ENCODE data around the gene OR10C1.

Gene OR10C1

DNA sequence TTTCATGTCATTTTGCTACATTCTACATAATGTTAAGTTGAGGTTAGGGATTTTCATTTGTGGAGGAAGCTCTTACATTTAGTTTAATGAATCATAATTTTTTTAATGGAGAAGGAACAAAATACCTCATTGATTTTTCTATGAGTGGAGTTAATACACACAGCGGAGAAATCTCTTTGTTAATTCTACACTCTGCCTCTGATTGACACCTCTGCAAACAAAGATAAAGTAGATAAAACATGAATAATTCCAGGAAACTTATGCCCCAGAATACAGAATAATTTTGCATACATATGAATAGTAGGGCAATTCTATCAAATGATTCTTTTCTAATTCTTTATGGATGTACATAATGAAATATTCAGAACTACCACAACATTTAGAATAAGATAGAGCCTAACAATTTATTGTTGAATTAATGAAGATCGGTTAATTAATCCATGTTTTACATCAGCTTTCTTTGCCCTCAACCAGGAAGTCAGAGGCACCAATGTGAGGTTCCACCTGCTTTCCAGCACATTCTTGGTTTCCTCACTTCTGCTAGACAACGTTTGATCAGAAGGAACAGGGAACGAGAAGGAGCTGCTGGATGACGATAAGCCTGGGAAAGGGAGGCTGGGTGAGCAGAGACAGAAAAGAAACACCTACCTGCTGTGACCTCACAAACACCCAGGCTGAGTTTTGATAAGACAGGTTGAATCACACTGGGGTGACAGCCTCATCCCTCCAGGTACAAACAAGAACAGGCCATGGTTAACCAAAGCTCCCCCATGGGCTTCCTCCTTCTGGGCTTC is 22.1 kb downstream of the OR10C1 start:
- Histone ChIP-seq H3K4me3 (ENCODE audit: low read length, poor library complexity, severe bottlenecking) (no peak overlapping the region), H3K4me1 (ENCODE audit: insufficient read depth, low read length, poor library complexity, severe bottlenecking) (peaks cover 20% of the 10 kb centered on the region), H3F3A (ENCODE audit: low read depth) (no peaks in the 10 kb centered on the region), H3K79me2 (ENCODE audit: insufficient read depth, low read length) (no peaks in the 10 kb centered on the region), H3K36me3 (ENCODE audit: insufficient read depth, low read length) (no peaks in the 10 kb centered on the region), H3K9ac (ENCODE audit: low read depth, low read length, poor library complexity, severe bottlenecking) (no peak overlapping the region), H3K9me3 (ENCODE audit: insufficient read depth, low read depth, low read length) (no peaks in the 10 kb centered on the region), H3K9me2 (replicated peaks; ENCODE audit: low read depth, low read length) (no peaks in the 10 kb centered on the region), H2AFZ (ENCODE audit: low read length) (no peak overlapping the region), H3K4me2 (ENCODE audit: low read depth, low read length, poor library complexity, severe bottlenecking) (no peak overlapping the region), H4K20me1 (ENCODE audit: insufficient read depth, low read length, poor library complexity, severe bottlenecking) (no peaks in the 10 kb centered on the region), H3K27me3 (ENCODE audit: insufficient read depth, low read length, poor library complexity, severe bottlenecking) (no peaks in the 10 kb centered on the region)
- TF ChIP-seq, protein P1, sequence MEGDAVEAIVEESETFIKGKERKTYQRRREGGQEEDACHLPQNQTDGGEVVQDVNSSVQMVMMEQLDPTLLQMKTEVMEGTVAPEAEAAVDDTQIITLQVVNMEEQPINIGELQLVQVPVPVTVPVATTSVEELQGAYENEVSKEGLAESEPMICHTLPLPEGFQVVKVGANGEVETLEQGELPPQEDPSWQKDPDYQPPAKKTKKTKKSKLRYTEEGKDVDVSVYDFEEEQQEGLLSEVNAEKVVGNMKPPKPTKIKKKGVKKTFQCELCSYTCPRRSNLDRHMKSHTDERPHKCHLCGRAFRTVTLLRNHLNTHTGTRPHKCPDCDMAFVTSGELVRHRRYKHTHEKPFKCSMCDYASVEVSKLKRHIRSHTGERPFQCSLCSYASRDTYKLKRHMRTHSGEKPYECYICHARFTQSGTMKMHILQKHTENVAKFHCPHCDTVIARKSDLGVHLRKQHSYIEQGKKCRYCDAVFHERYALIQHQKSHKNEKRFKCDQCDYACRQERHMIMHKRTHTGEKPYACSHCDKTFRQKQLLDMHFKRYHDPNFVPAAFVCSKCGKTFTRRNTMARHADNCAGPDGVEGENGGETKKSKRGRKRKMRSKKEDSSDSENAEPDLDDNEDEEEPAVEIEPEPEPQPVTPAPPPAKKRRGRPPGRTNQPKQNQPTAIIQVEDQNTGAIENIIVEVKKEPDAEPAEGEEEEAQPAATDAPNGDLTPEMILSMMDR (conservative IDR thresholded peaks at IDR 0.05; ENCODE audit: low read length), result no peak
- TF ChIP-seq EZH2phosphoT487 (IDR thresholded peaks at IDR 0.05; ENCODE audit: borderline replicate concordance), result no peak

DNA sequence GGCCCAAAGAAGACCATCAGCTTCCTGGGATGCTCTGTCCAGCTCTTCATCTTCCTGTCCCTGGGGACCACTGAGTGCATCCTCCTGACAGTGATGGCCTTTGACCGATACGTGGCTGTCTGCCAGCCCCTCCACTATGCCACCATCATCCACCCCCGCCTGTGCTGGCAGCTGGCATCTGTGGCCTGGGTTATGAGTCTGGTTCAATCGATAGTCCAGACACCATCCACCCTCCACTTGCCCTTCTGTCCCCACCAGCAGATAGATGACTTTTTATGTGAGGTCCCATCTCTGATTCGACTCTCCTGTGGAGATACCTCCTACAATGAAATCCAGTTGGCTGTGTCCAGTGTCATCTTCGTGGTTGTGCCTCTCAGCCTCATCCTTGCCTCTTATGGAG is 22.9 kb downstream of the OR10C1 start:
- H4K20me1 ChIP-seq (ENCODE audit: insufficient read depth, low read length, poor library complexity, severe bottlenecking), result no peaks in the 10 kb centered on the region
- H3K79me2 ChIP-seq (ENCODE audit: insufficient read depth, low read length), result no peaks in the 10 kb centered on the region
- H3K9ac ChIP-seq (ENCODE audit: low read depth, low read length, poor library complexity, severe bottlenecking), result no peak overlapping the region
- no peaks in the 10 kb centered on the region for H3K36me3 ChIP-seq (ENCODE audit: insufficient read depth, low read length)
- H3K4me2 ChIP-seq (ENCODE audit: low read depth, low read length, poor library complexity, severe bottlenecking), result no peak overlapping the region
- H3K4me1 ChIP-seq (ENCODE audit: insufficient read depth, low read length, poor library complexity, severe bottlenecking), result peaks cover 28% of the 10 kb centered on the region
- TF ChIP-seq EZH2phosphoT487 (IDR thresholded peaks at IDR 0.05; ENCODE audit: borderline replicate concordance), result no peak
- TF ChIP-seq, protein P1 (conservative IDR thresholded peaks at IDR 0.05; ENCODE audit: low read length), result no peak
- H3K27me3 ChIP-seq (ENCODE audit: insufficient read depth, low read length, poor library complexity, severe bottlenecking), result no peaks in the 10 kb centered on the region
- no peak overlapping the region for H2AFZ ChIP-seq (ENCODE audit: low read length)
- no peak overlapping the region for H3K4me3 ChIP-seq (ENCODE audit: low read length, poor library complexity, severe bottlenecking)
- H3K9me2 ChIP-seq (replicated peaks; ENCODE audit: low read depth, low read length), result no peaks in the 10 kb centered on the region
- H3F3A ChIP-seq (ENCODE audit: low read depth), result no peaks in the 10 kb centered on the region
- H3K9me3 ChIP-seq (ENCODE audit: insufficient read depth, low read depth, low read length), result no peaks in the 10 kb centered on the region

DNA sequence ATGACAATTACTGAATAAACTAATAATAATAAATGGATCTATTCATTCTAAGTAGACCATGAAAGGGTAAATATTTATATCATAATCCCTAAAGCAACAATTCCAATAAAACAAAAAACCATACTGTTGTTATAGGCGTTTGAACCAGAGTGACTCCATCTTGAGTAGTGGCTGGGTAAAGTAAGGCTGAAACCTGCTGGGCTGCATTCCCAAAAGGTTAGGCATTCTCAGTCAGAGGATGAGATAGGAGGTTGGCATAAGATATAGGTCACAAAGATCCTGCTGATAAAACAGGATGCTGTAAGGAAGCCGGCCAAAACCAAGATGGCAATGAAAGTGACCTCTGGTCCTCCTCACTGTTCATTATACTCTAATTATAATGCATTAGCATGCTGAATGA is 26.2 kb downstream of the OR10C1 start:
- no peaks in the 10 kb centered on the region for H3K9me3 ChIP-seq (ENCODE audit: insufficient read depth, low read depth, low read length)
- no peaks in the 10 kb centered on the region for H3F3A ChIP-seq (ENCODE audit: low read depth)
- no peak overlapping the region for H2AFZ ChIP-seq (ENCODE audit: low read length)
- no peaks in the 10 kb centered on the region for H3K9me2 ChIP-seq (replicated peaks; ENCODE audit: low read depth, low read length)
- H3K36me3 ChIP-seq (ENCODE audit: insufficient read depth, low read length), result no peaks in the 10 kb centered on the region
- H3K4me3 ChIP-seq (ENCODE audit: low read length, poor library complexity, severe bottlenecking), result no peak overlapping the region
- H3K9ac ChIP-seq (ENCODE audit: low read depth, low read length, poor library complexity, severe bottlenecking), result no peak overlapping the region
- H4K20me1 ChIP-seq (ENCODE audit: insufficient read depth, low read length, poor library complexity, severe bottlenecking), result no peaks in the 10 kb centered on the region
- no peaks in the 10 kb centered on the region for H3K27me3 ChIP-seq (ENCODE audit: insufficient read depth, low read length, poor library complexity, severe bottlenecking)
- TF ChIP-seq, protein P1 (conservative IDR thresholded peaks at IDR 0.05; ENCODE audit: low read length), result no peak
- no peak for TF ChIP-seq EZH2phosphoT487 (IDR thresholded peaks at IDR 0.05; ENCODE audit: borderline replicate concordance)
- H3K4me2 ChIP-seq (ENCODE audit: low read depth, low read length, poor library complexity, severe bottlenecking), result no peak overlapping the region
- H3K79me2 ChIP-seq (ENCODE audit: insufficient read depth, low read length), result no peaks in the 10 kb centered on the region
- H3K4me1 ChIP-seq (ENCODE audit: insufficient read depth, low read length, poor library complexity, severe bottlenecking), result peaks cover 38% of the 10 kb centered on the region
